C4-2B (cell line): Measurements from ENCODE around the gene GATA1.

ENCODE experiments used
- H3K27ac ChIP-seq: fragments of 450-650 bp; 2 replicates; pipeline ENCODE4 v1.5.1; 2017
- ZFX ChIP-seq: fragments of 450-650 bp; IDR thresholded peaks from 2 replicates; pipeline ENCODE4 v1.6.1; 2017
- TF ChIP-seq, protein P1 (sequence below): fragments of 450-650 bp; conservative IDR thresholded peaks from 2 replicates; pipeline ENCODE4 v1.5.1; 2017; ENCODE audit warnings: mild to moderate bottlenecking

The GATA1 gene

DNA sequence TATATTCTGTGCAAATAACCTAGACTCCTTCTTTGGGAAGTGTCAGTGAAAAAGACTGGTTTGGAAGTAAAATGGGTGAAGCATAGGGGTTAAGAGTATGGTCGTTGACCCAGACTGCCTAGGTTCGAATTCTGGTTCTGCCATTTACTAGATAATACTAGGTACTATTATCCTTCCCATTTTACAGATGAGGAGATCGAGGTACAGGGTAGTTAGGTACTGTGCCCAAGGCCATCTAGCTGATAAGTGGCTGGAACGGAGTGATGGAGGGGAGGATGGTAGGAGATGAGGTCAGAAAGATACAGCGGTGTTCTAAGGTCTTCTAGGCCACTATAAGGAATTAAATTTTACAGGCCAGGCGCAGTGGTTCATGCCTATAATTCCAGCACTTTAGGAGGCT lies 13.8 kb upstream of the GATA1 start:
- no peak for TF ChIP-seq ZFX
- TF ChIP-seq, protein P1, sequence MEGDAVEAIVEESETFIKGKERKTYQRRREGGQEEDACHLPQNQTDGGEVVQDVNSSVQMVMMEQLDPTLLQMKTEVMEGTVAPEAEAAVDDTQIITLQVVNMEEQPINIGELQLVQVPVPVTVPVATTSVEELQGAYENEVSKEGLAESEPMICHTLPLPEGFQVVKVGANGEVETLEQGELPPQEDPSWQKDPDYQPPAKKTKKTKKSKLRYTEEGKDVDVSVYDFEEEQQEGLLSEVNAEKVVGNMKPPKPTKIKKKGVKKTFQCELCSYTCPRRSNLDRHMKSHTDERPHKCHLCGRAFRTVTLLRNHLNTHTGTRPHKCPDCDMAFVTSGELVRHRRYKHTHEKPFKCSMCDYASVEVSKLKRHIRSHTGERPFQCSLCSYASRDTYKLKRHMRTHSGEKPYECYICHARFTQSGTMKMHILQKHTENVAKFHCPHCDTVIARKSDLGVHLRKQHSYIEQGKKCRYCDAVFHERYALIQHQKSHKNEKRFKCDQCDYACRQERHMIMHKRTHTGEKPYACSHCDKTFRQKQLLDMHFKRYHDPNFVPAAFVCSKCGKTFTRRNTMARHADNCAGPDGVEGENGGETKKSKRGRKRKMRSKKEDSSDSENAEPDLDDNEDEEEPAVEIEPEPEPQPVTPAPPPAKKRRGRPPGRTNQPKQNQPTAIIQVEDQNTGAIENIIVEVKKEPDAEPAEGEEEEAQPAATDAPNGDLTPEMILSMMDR: no peak
- H3K27ac ChIP-seq: no peak overlapping the region

DNA sequence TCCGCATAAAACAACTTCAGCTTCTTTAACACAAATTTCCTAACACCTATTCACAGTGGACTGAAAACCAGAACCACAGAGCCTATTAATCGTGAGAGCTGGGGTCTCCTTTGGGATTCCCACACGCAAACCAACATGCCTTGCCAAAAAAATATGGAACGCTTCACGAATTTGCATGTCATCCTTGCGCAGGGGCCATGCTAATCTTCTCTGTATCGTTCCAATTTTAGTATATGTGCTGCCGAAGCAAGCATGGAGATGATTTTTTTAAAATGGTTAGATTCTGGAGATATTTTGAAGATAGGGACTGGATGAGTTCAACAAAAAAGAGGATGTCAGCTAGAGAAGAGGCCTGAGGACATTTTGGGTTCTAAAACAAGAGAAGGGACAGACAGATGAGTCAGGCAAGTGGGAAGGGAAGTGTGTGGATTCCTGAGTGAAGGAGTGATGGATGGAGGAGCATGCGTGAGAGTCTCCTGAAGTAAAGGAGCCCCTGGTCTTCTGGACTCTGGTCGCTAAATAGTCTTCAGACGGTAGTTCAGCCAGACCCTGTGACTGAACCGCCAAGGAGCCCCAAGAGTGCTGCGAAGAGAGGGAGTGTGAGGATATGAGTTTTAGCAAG lies 9.5 kb upstream of the GATA1 start:
- TF ChIP-seq, protein P1: no peak
- TF ChIP-seq ZFX: no peak
- H3K27ac ChIP-seq: no peak overlapping the region

DNA sequence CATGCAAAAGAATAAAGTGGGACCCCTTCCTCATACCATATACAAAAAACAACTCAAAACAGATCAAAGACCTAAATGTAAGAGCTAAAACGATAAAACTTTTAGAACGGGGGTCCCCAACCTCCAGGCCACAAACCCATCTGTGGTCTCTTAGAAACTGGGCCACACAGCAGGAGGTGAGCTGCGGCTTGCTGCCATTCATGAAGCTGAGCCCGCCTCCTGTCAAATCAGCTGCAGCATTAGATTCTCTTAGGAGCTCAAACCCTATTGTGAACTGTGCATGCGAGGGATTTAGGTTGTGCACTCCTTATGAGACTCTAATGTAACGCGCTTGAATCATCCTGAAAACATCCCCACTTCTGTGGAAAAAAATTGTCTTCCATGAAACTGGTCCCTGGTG lies 7.0 kb upstream of the GATA1 start:
- TF ChIP-seq ZFX: no peak
- TF ChIP-seq, protein P1: no peak
- no peak overlapping the region for H3K27ac ChIP-seq

DNA sequence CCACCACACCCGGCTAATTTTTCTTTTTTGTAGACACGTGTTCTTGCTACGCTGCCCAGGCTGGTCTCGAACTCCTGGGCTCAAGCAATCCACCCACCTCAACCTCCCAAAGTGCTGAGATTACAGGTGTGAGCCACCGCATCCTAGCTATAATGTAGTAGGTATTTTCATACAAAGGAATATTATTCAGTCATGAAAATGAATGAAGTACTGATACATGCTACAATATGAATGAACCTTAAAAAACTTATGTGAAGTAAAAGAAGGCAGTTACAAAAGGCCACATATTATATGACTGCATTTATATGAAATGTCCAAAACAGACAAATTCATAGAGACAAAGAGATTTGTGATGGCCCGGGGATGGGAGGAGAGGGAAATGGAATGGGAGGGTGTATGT lies 4.7 kb upstream of the GATA1 start:
- TF ChIP-seq ZFX: no peak
- TF ChIP-seq, protein P1: no peak
- H3K27ac ChIP-seq: no peak overlapping the region

DNA sequence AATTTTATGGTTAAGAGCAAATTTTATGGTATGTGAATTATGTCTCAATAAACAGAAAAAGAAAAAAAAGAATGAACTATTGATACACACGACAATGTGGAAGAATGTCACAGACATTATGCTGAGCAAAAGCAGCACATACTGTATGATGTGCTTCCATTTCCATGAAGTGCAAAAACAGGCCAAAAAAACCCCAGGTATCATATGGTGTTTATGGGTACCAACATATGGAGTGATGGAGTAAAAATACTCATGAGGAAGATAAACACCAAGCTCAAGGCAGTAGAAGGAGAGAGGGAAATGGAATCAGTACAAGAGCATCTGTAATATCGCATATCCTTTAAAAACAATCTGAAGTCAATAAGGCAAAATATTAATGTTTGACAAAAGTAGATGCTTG lies 4.2 kb upstream of the GATA1 start:
- no peak for TF ChIP-seq ZFX
- TF ChIP-seq, protein P1: no peak
- H3K27ac ChIP-seq: no peak overlapping the region

DNA sequence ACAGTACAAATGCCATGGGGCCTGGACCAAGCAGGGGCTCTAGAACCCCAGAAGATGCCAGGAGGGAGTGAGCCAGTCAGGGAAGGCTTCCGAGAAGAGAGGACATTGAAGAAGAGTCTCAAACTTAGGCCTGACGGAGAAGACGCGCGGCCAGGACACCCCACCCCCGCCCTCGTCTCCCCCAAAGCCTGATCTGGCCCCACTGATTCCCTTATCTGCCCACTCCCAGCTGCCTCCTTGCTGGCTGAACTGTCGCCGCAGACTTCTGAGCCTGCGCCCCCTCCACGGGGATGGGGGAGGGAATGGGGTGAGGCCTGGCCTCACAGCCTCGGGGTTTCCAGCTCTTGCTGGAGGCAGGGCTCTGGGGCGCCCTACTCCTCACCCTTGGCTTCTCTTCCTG lies 3.6 kb upstream of the GATA1 start:
- no peak for TF ChIP-seq ZFX
- TF ChIP-seq, protein P1: no peak
- H3K27ac ChIP-seq: no peak overlapping the region

DNA sequence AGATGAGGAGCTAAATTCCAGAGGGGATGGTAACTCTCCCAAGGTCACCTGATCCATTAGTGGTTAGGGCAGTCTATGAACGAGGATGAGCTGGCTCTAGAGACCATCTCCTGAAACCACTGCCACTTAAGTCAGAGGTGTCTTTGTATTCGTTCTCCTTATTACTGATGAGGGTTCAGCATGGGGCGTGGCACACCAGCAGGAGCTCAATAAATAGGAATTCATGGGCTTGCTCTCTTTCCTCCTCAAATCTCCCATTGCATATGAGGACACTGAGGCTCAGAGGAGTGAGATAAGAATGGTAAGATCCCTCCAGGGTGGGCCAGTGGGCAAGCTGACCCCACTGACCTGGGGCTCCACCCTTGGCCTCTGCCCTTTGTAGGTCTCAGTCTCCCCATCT lies 1.7 kb upstream of the GATA1 start:
- no peak overlapping the region for H3K27ac ChIP-seq
- TF ChIP-seq ZFX: no peak
- TF ChIP-seq, protein P1: no peak
